Neural progenitor cell (in vitro differentiated cells): Measurements from ENCODE around the gene FYN. TPM values are rescaled to one million over a fixed set of nuclear protein-coding genes. Genes with fewer than 3 reads are reported as not detected.

Experiments used
- DNase-seq: peaks from one replicate; pipeline ENCODE4 v3.0.0-alpha.2; 2016; ENCODE audit warnings: low spot score
- H2AFZ ChIP-seq: fragments of 200-600 bp; sonication (generic); replicated peaks from 2 replicates; pipeline ENCODE4 v1.6.1; 2016; ENCODE audit warnings: antibody characterized with exemption
- H3F3A ChIP-seq: fragments of 200-600 bp; sonication (generic); 2 replicates; pipeline ENCODE4 v1.6.1; 2016; ENCODE audit warnings: antibody characterized with exemption, low read depth
- H3K27ac ChIP-seq: fragments of 200-600 bp; sonication (generic); 2 replicates; pipeline ENCODE4 v1.5.1; 2016; ENCODE audit warnings: mild to moderate bottlenecking
- H3K27me3 ChIP-seq: fragments of 200-600 bp; sonication (generic); 2 replicates; pipeline ENCODE4 v1.6.1; 2016; ENCODE audit warnings: mild to moderate bottlenecking, moderate library complexity
- H3K36me3 ChIP-seq: fragments of 200-600 bp; sonication (generic); 2 replicates; pipeline ENCODE4 v1.5.1; 2016
- H3K4me1 ChIP-seq: fragments of 200-600 bp; sonication (generic); 2 replicates; pipeline ENCODE4 v1.6.1; 2016; ENCODE audit warnings: mixed run types
- H3K4me2 ChIP-seq: fragments of 200-600 bp; sonication (generic); 2 replicates; pipeline ENCODE4 v1.6.1; 2016
- H3K4me3 ChIP-seq: fragments of 200-600 bp; sonication (generic); 2 replicates; pipeline ENCODE4 v1.5.1; 2016
- H3K79me2 ChIP-seq: fragments of 200-600 bp; sonication (generic); 2 replicates; pipeline ENCODE4 v1.6.1; 2016; ENCODE audit warnings: low read depth
- H3K9ac ChIP-seq: fragments of 200-600 bp; sonication (generic); 2 replicates; pipeline ENCODE4 v1.6.1; 2016
- H3K9me3 ChIP-seq: fragments of 200-600 bp; sonication (generic); 2 replicates; pipeline ENCODE4 v1.5.1; 2016; ENCODE audit warnings: low read depth
- H4K20me1 ChIP-seq: fragments of 200-600 bp; sonication (generic); 2 replicates; pipeline ENCODE4 v1.6.1; 2016; ENCODE audit warnings: low read depth
- H3K27ac Mint-ChIP-seq: 3 replicates; pipeline ENCODE4 v1.8.0; 2021; ENCODE audit warnings: mixed read lengths
- H3K27me3 Mint-ChIP-seq: 2 replicates; pipeline ENCODE4 v1.8.0; 2022; ENCODE audit warnings: low read depth, mild to moderate bottlenecking, inconsistent platforms, moderate library complexity, mixed read lengths; ENCODE audit not compliant: insufficient read depth
- H3K36me3 Mint-ChIP-seq: 3 replicates; pipeline ENCODE4 v1.8.0; 2021; ENCODE audit warnings: mixed read lengths
- H3K4me1 Mint-ChIP-seq: 3 replicates; pipeline ENCODE4 v1.8.0; 2021; ENCODE audit warnings: mixed read lengths
- H3K4me3 Mint-ChIP-seq: 3 replicates; pipeline ENCODE4 v1.8.0; 2021; ENCODE audit warnings: mild to moderate bottlenecking, moderate library complexity, mixed read lengths
- H3K9me3 Mint-ChIP-seq: 3 replicates; pipeline ENCODE4 v1.8.0; 2020; ENCODE audit warnings: mixed read lengths
- CTCF ChIP-seq: fragments of 200-600 bp; sonication (generic); IDR thresholded peaks from 2 replicates; pipeline ENCODE4 v1.5.1; 2017; ENCODE audit warnings: antibody characterized with exemption, mild to moderate bottlenecking
- EZH2 ChIP-seq: fragments of 200-600 bp; sonication (generic); IDR thresholded peaks from 2 replicates; pipeline ENCODE4 v1.6.1; 2017; ENCODE audit warnings: antibody characterized with exemption, mild to moderate bottlenecking, moderate library complexity
- EZH2phosphoT487 ChIP-seq: fragments of 200-600 bp; sonication (generic); IDR thresholded peaks from 2 replicates; pipeline ENCODE4 v1.6.1; 2017; ENCODE audit warnings: antibody characterized with exemption
- total RNA-seq: library from RNA; depleted of rRNA; stranded (reverse); fragments of >200 nt; gene quantifications from 2 replicates; pipeline ENCODE4 v1.2.3, GENCODE V29; 2015; ENCODE audit warnings: low replicate concordance

FYN gene
- total RNA-seq, 1 donor from 2014 or later: 167 TPM

DNA sequence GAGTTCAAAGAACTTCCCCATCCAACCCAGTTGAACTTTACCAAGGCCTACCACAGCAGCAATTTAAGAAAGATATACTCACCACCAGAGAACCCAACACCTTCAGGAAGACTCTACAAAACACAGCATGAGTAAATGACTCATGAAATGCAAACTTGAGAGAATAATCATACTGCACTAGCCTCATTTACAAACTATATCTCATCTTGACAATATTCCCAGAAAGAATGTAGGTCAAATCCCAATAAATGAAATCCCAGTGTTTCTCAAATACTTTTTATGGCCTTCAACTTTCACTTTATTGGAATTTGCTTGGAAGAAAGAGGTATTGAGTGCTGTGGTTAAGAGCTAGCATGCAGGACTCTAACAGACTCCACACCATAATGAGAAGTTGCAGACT lies 60.0 kb downstream of the FYN start:
- DNase-seq: no peak
- no peaks in the 10 kb centered on the region for H3F3A ChIP-seq
- Mint-ChIP-seq H3K4me3 (no peak overlapping the region), H3K27me3 (no peaks in the 10 kb centered on the region), H3K4me1 (peaks cover 26% of the 10 kb centered on the region), H3K27ac (no peak overlapping the region), H3K9me3 (no peaks in the 10 kb centered on the region), H3K36me3 (peaks cover 19% of the 10 kb centered on the region)
- peaks cover 8% of the 10 kb centered on the region for H4K20me1 ChIP-seq
- H3K4me1 ChIP-seq: peaks cover 6% of the 10 kb centered on the region
- no peak overlapping the region for H3K4me3 ChIP-seq
- TF ChIP-seq EZH2 (no peak), EZH2phosphoT487 (no peak), CTCF (no peak)
- H3K4me2 ChIP-seq: no peak overlapping the region
- peaks cover 11% of the 10 kb centered on the region for H3K79me2 ChIP-seq
- H3K9me3 ChIP-seq: no peaks in the 10 kb centered on the region
- no peak overlapping the region for H3K27ac ChIP-seq
- no peak overlapping the region for H2AFZ ChIP-seq
- no peaks in the 10 kb centered on the region for H3K27me3 ChIP-seq
- no peaks in the 10 kb centered on the region for H3K36me3 ChIP-seq
- H3K9ac ChIP-seq: no peak overlapping the region

- Histone ChIP-seq H3K4me2 (no peak overlapping the region), H3K27ac (no peak overlapping the region), H4K20me1 (peaks cover 8% of the 10 kb centered on the region), H3K9me3 (no peaks in the 10 kb centered on the region), H3K9ac (no peak overlapping the region), H3K27me3 (no peaks in the 10 kb centered on the region), H3K4me3 (no peak overlapping the region), H3K4me1 (peaks cover 10% of the 10 kb centered on the region), H3K36me3 (no peaks in the 10 kb centered on the region), H3K79me2 (peaks cover 11% of the 10 kb centered on the region), H2AFZ (no peak overlapping the region), H3F3A (no peaks in the 10 kb centered on the region)
- Mint-ChIP-seq H3K27me3 (no peaks in the 10 kb centered on the region), H3K4me3 (no peak overlapping the region), H3K36me3 (peaks cover 19% of the 10 kb centered on the region), H3K9me3 (no peaks in the 10 kb centered on the region), H3K4me1 (peaks cover 28% of the 10 kb centered on the region), H3K27ac (no peak overlapping the region)
- DNase-seq: no peak
- TF ChIP-seq EZH2: no peak
- TF ChIP-seq EZH2phosphoT487: no peak
- TF ChIP-seq CTCF: no peak
Measured at GRCh38 chr6:111812060-111813038, 60.9 kb downstream of the FYN start.

GRCh38 chr6:111810294-111811131 lies 62.7 kb downstream of the FYN start:
- Histone ChIP-seq H3K27me3 (no peaks in the 10 kb centered on the region), H3K79me2 (peaks cover under 1% of the 10 kb centered on the region)
- H3K4me1 Mint-ChIP-seq: peaks cover 47% of the 10 kb centered on the region

More at GRCh38 chr6:111810294-111811131, 62.7 kb downstream of the FYN start:
- Histone ChIP-seq H3K4me3 (no peak overlapping the region), H3K4me1 (peaks cover 20% of the 10 kb centered on the region), H3F3A (no peaks in the 10 kb centered on the region), H3K9me3 (no peaks in the 10 kb centered on the region), H4K20me1 (peaks cover 6% of the 10 kb centered on the region), H3K27ac (no peak overlapping the region), H3K4me2 (no peak overlapping the region), H3K36me3 (no peaks in the 10 kb centered on the region), H3K9ac (no peak overlapping the region), H2AFZ (no peak overlapping the region)
- TF ChIP-seq CTCF (no peak), EZH2phosphoT487 (no peak), EZH2 (no peak)
- H3K36me3 Mint-ChIP-seq: peaks cover 19% of the 10 kb centered on the region
- H3K9me3 Mint-ChIP-seq: no peaks in the 10 kb centered on the region
- H3K27me3 Mint-ChIP-seq: no peaks in the 10 kb centered on the region
- DNase-seq: no peak
- H3K4me3 Mint-ChIP-seq: no peak overlapping the region
- no peak overlapping the region for H3K27ac Mint-ChIP-seq
